ENCODE measurements around the gene SBF2. TPM values are rescaled to one million over a fixed set of nuclear protein-coding genes. Genes with fewer than 3 reads are reported as not detected.

SBF2 gene
- total and polyA plus RNA-seq, 3 donors from 2014 or later = 27.8 to 52.8 (median 48.7) TPM

DNA sequence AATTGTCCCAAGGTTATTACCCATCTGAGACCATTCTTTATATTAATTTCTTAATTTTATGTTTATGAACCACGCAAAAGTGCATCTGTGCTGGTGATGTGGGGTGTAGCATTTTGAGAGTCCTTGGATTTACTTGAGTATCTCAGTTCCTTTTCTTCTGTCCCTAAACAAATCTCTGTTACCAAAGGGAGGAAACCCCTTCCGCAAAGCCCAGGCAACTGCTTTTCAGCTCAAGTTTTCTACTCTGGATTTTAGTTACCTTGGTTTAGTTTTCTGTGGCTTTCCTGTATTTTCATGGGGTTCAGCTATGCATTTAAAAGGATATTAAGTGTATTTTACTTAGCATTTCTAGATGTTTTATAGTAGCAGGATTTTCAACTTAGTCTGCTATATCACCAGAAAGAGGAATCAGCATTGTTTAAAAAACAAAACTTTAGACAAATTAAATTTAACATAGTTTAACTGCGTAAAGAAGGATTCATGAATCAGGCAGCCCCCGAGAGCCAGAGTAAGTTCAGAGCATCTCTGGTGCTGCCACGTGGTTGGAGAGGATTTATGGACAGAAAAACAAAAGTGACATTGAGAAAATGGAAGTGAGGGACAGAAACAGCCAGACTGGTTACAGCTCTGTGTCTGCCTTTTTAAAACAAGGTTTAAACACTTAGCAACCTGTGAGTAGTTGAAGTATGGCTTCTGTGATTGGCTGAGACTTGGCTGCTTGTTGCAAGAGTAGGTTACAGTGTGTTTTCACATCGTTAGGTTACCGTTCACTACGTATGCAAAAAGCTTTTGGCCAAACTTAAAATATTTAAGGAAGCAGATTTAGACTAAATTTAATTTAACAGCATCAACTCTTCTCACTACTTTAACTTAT, 20.4 kb upstream of the SBF2 start:
- no peak for DNase-seq
- WGBS, 2 donors = 72 to 73% methylated on average over 8 of the region's 8 CpGs
- H3K27ac ChIP-seq = no peak overlapping the region

DNA sequence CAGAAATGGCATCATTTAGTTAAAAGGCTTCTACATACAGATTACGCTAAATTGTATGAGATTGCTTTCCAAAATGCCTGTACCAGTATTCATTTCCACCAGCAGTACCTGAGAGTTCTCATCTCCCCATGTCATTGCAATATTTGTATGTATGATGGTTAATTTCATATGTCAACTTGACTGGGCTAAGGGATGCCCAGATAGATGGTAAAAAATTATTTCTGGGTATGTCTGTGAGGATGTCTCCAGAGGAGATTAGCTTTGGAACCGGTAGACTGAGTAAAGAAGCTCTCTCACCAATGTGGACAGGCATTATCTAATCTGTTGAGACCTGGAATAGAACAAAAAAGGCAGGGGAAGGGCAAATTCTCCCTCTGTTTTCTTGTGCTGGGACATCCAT, 17.8 kb upstream of the SBF2 start:
- Histone ChIP-seq H3K4me3 (no peak overlapping the region), H3K36me3 (ENCODE audit: low read depth, missing control alignments) (no peaks in the 10 kb centered on the region), H3K9me3 (no peaks in the 10 kb centered on the region), H3K27me3 (no peaks in the 10 kb centered on the region), H3K4me1 (peaks cover 32% of the 10 kb centered on the region), H3K27ac (no peak overlapping the region)
- TF ChIP-seq POLR2A (IDR thresholded peaks at IDR 0.05) = no peak
- TF ChIP-seq, protein P1, sequence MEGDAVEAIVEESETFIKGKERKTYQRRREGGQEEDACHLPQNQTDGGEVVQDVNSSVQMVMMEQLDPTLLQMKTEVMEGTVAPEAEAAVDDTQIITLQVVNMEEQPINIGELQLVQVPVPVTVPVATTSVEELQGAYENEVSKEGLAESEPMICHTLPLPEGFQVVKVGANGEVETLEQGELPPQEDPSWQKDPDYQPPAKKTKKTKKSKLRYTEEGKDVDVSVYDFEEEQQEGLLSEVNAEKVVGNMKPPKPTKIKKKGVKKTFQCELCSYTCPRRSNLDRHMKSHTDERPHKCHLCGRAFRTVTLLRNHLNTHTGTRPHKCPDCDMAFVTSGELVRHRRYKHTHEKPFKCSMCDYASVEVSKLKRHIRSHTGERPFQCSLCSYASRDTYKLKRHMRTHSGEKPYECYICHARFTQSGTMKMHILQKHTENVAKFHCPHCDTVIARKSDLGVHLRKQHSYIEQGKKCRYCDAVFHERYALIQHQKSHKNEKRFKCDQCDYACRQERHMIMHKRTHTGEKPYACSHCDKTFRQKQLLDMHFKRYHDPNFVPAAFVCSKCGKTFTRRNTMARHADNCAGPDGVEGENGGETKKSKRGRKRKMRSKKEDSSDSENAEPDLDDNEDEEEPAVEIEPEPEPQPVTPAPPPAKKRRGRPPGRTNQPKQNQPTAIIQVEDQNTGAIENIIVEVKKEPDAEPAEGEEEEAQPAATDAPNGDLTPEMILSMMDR (IDR thresholded peaks at IDR 0.05) = no peak
- intact Hi-C loops (cut with DNase I; ENCODE audit: low total_unique reads) = no loop called here
- DNase-seq = no peak
- WGBS, 2 donors = 93 to 94% methylated on average over 2 of the region's 2 CpGs

More for the DNA sequence above, 20.4 kb upstream of the SBF2 start:
- Histone ChIP-seq H3K4me3 (no peak overlapping the region), H3K36me3 (ENCODE audit: low read depth, missing control alignments) (no peaks in the 10 kb centered on the region), H3K9me3 (no peaks in the 10 kb centered on the region), H3K27me3 (no peaks in the 10 kb centered on the region), H3K4me1 (peaks cover 21% of the 10 kb centered on the region)
- intact Hi-C loops (cut with DNase I; ENCODE audit: low total_unique reads) = no loop called here
- TF ChIP-seq, protein P1 (IDR thresholded peaks at IDR 0.05) = no peak
- no peak for TF ChIP-seq POLR2A (IDR thresholded peaks at IDR 0.05)

DNA sequence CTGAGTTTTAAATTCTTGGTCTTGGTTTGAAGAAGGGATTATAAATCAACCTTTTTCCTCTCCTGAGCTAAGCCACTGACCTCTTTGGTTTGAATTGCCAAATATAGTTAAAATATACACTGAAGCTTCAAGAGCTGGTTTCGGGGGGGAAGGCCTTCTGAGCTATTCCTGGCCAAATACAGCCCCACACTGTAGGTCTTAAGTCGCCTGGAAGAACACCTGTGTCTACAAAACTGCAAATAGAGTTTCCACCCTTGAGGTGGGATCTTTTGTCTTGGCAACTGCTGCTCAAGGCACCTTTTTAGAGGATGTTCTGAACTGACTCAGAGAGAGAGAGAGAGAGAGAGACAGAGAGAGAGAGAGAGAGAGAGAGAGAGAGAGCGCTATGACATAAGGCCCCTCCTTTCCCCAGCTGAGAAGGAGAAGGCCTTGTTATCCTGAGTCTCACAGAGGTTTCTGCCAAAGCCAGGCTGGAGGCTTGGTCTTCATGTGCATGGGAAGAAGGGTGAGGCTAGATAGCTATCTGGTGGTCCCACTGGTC, 16.4 kb upstream of the SBF2 start:
- DNase-seq = no peak
- no peaks in the 10 kb centered on the region for H3K36me3 ChIP-seq (ENCODE audit: low read depth, missing control alignments)
- H3K27me3 ChIP-seq = no peaks in the 10 kb centered on the region
- H3K27ac ChIP-seq = no peak overlapping the region
- WGBS, 2 donors = 79 to 86% methylated on average over 3 of the region's 3 CpGs
- intact Hi-C loops (cut with DNase I; ENCODE audit: low total_unique reads) = no loop called here
- H3K9me3 ChIP-seq = no peaks in the 10 kb centered on the region
- TF ChIP-seq, protein P1 (IDR thresholded peaks at IDR 0.05) = no peak
- TF ChIP-seq POLR2A (IDR thresholded peaks at IDR 0.05) = no peak
- peaks cover 38% of the 10 kb centered on the region for H3K4me1 ChIP-seq
- no peak overlapping the region for H3K4me3 ChIP-seq

DNA sequence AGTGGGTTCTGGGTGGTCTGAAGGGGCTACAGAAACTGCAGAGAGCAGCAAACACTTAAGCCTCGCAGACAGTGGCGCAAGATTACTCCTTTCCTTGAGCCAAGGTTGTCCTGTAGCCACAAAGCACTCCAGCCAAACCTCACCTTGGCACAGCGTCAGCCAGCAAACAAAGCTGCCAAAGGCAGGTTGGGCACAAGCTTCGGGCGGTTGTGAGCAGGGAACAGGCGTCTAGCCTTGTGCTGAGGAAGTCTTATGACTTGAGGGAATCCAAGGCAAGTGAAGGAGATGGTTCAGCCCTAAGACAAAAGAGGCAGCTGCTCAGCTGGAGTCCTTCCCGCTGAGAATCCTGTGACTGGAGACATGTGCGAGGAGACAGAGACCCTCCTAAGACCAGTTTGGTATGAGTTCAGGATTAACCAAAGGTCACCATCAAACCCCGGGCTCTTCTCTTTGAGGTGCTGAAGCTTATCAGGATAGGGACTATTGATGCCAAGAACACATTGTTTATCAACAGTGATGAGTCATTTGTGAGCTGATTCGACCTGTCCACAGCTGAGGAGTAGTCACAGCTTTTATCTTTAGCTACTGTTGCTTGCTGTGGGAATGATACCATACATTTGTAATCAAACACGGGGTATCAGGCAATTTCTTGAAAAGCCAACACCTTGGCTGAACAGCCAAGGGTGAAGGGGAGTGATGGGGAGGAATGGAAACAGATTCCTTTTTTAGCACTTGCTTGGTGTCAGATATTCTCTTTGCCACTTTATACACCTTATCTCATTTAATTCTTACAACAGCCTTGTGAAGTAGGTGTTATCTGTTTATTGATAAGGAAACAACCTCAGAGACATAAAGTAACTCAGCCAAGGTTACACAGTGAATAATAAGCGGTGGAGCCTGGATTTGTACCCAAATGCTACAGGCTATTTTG, 15.4 kb upstream of the SBF2 start:
- peak; percentile 49 for DNase-seq
- WGBS, 2 donors = 38% methylated on average over 11 to 12 of the region's 12 CpGs

More for the DNA sequence above, 15.4 kb upstream of the SBF2 start:
- Histone ChIP-seq H3K36me3 (ENCODE audit: low read depth, missing control alignments) (no peaks in the 10 kb centered on the region), H3K27ac (peak overlapping the region in 1 of 2 donors; percentile 16), H3K4me3 (no peak overlapping the region), H3K27me3 (no peaks in the 10 kb centered on the region), H3K9me3 (no peaks in the 10 kb centered on the region), H3K4me1 (peaks cover 42% of the 10 kb centered on the region)
- intact Hi-C loops (cut with DNase I; ENCODE audit: low total_unique reads) = loop anchor here (5.0 kb wide), 1 partner anchor 552 kb away; no protein-coding TSS in a partner anchor
- TF ChIP-seq POLR2A (IDR thresholded peaks at IDR 0.05) = no peak
- TF ChIP-seq, protein P1 (IDR thresholded peaks at IDR 0.05) = no peak
